Neural progenitor cell (in vitro differentiated cells): ENCODE data around the gene BRD1.

Source experiments
- EZH2 ChIP-seq: fragments of 200-600 bp; sonication (generic); IDR thresholded peaks from 2 replicates; pipeline ENCODE4 v1.6.1; 2017; ENCODE audit warnings: antibody characterized with exemption, mild to moderate bottlenecking, moderate library complexity
- TF ChIP-seq, protein P1 (sequence below): fragments of 200-600 bp; sonication (generic); IDR thresholded peaks from 2 replicates; pipeline ENCODE4 v1.5.1; 2017; ENCODE audit warnings: antibody characterized with exemption, mild to moderate bottlenecking

DNA sequence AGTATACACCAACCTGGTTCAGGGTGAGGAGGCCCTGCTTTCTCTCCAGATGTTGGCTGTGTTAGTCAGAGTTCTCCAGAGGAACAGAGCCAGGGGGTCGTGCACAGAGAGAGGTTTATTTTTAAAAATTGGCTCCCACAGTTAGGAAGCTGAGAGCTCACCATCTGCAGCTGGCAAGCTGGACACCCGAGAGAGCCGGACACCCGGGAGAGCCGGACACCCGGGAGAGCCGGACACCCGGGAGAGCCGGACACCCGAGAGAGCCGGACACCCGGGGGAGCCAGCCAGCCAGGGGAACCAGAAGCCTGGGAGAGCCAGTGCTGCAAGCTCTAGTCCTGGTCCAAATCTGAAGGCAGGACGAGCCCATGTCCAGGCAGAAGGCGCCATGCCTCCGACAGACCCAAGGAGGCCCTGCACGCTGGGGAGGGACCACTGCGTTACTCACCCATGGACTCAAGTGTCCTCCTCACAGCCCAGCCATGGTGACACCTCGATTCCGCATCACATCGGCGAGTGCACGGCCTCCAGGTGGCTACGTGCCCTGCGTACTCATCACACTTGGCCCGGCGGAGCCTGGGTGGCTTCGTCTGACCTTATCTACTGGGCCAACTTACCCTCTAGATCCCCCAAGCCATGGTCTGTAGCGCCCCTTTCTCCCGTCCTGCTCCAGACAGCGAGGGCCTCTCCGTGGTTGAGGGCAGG lies 99.0 kb downstream of the BRD1 start:
- TF ChIP-seq, protein P1, sequence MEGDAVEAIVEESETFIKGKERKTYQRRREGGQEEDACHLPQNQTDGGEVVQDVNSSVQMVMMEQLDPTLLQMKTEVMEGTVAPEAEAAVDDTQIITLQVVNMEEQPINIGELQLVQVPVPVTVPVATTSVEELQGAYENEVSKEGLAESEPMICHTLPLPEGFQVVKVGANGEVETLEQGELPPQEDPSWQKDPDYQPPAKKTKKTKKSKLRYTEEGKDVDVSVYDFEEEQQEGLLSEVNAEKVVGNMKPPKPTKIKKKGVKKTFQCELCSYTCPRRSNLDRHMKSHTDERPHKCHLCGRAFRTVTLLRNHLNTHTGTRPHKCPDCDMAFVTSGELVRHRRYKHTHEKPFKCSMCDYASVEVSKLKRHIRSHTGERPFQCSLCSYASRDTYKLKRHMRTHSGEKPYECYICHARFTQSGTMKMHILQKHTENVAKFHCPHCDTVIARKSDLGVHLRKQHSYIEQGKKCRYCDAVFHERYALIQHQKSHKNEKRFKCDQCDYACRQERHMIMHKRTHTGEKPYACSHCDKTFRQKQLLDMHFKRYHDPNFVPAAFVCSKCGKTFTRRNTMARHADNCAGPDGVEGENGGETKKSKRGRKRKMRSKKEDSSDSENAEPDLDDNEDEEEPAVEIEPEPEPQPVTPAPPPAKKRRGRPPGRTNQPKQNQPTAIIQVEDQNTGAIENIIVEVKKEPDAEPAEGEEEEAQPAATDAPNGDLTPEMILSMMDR: no peak
- no peak for TF ChIP-seq EZH2
